Measurements from ENCODE around the gene SPAG17. TPM values are rescaled to one million over a fixed set of nuclear protein-coding genes. Genes with fewer than 3 reads are reported as not detected.

SPAG17 gene
- total RNA-seq, 1 experiment from 2014 or later: not detected

DNA sequence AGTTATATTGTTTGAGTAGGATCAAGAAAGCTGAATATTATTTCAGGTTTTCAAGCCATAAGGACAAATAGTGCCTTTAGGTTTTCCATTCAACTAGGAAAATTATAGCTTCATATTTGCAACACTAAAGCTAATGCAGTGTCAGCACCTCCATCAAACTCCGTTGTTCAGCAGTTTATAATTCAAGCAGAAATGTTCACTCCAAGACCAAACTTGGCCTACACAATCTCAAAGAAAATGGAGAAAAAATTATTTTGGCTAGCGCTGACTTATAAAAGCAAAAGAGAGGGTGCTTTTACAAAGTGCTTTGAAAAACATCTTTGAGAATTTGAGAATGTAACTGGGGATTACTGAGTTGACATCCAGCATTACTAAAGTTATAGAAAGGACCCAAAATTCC, 1.4 kb downstream of the SPAG17 start:
- ChIA-PET POLR2A (no interaction called here), CTCF (no interaction called here), RAD21 (ENCODE audit: low non-redundant PET in 1 of 2, low total read pairs in 2 of 2, uncharacterized antibody in 2 of 2, unreplicated experiment in 2 of 2) (no interaction called here)
- H3K4me1 ChIP-seq (ENCODE audit: control insufficient read depth in 1 of 2, insufficient read depth in 2 of 2, low read length in 2 of 2): no peaks in the 10 kb centered on the region
- TF ChIP-seq JUND (IDR thresholded peaks at IDR 0.05) (no peak), SIN3A (IDR thresholded peaks at IDR 0.05; ENCODE audit: low read depth) (no peak), CEBPB (IDR thresholded peaks at IDR 0.05; ENCODE audit: low read depth) (no peak), YY1 (IDR thresholded peaks at IDR 0.05; ENCODE audit: extremely low read depth, insufficient replicate concordance, low read depth, low read length) (no peak), SRF (IDR thresholded peaks at IDR 0.05; ENCODE audit: low read depth) (no peak), EGR1 (IDR thresholded peaks at IDR 0.05; ENCODE audit: low read depth) (no peak), FOSL1 (IDR thresholded peaks at IDR 0.05; ENCODE audit: low read depth) (no peak), EZH2phosphoT487 (IDR thresholded peaks at IDR 0.05; ENCODE audit: borderline replicate concordance) (no peak), TCF7L2 (IDR thresholded peaks at IDR 0.05; ENCODE audit: borderline replicate concordance, extremely low read depth, insufficient read depth, insufficient read length) (no peak), CBX3 (IDR thresholded peaks at IDR 0.05; ENCODE audit: low read depth) (no peak), POLR2A (IDR thresholded peaks at IDR 0.05; ENCODE audit: borderline replicate concordance, extremely low read depth, insufficient read depth, insufficient read length) (no peak), ZNF274 (IDR thresholded peaks at IDR 0.05; ENCODE audit: low read depth, low read length) (no peak), SP1 (IDR thresholded peaks at IDR 0.05; ENCODE audit: low read depth) (no peak), ZFX (IDR thresholded peaks at IDR 0.05) (no peak)
- TF ChIP-seq, protein P1, sequence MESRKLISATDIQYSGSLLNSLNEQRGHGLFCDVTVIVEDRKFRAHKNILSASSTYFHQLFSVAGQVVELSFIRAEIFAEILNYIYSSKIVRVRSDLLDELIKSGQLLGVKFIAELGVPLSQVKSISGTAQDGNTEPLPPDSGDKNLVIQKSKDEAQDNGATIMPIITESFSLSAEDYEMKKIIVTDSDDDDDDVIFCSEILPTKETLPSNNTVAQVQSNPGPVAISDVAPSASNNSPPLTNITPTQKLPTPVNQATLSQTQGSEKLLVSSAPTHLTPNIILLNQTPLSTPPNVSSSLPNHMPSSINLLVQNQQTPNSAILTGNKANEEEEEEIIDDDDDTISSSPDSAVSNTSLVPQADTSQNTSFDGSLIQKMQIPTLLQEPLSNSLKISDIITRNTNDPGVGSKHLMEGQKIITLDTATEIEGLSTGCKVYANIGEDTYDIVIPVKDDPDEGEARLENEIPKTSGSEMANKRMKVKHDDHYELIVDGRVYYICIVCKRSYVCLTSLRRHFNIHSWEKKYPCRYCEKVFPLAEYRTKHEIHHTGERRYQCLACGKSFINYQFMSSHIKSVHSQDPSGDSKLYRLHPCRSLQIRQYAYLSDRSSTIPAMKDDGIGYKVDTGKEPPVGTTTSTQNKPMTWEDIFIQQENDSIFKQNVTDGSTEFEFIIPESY (IDR thresholded peaks at IDR 0.05; ENCODE audit: extremely low read depth, insufficient replicate concordance, low read length): no peak
- TF ChIP-seq, protein P2, sequence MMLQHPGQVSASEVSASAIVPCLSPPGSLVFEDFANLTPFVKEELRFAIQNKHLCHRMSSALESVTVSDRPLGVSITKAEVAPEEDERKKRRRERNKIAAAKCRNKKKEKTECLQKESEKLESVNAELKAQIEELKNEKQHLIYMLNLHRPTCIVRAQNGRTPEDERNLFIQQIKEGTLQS (IDR thresholded peaks at IDR 0.05): no peak
- no TSS peak for BruUV-seq (replicated peaks)
- no peaks in the 10 kb centered on the region for H3K27me3 ChIP-seq (ENCODE audit: insufficient read depth, low read length)
- no peaks in the 10 kb centered on the region for H3K36me3 ChIP-seq (ENCODE audit: control insufficient read depth in 1 of 2, insufficient read depth in 2 of 2, low read length in 2 of 2)
- no peak overlapping the region for H3K27ac ChIP-seq (ENCODE audit: low read depth, low read length)
- no peaks in the 10 kb centered on the region for H3K79me2 ChIP-seq (ENCODE audit: insufficient read depth, low read length)
- H3K9me2 ChIP-seq (ENCODE audit: insufficient read depth): no peaks in the 10 kb centered on the region
- DNase-seq (ENCODE audit: low read depth, low spot score): no peak
- intact Hi-C loops (cut with micrococcal nuclease): no loop called here
- no peaks in the 10 kb centered on the region for H4K20me1 ChIP-seq (ENCODE audit: insufficient read depth)
- H3K4me3 ChIP-seq (replicated peaks in 1 of 2; ENCODE audit: low read depth in 1 of 2, low read length in 2 of 2): no peak overlapping the region
- no peak overlapping the region for H2AFZ ChIP-seq (ENCODE audit: low read depth, low read length, poor library complexity, severe bottlenecking)
- ATAC-seq: no peak
- H3K9ac ChIP-seq (ENCODE audit: low read length): no peak overlapping the region
- no peak overlapping the region for H3K4me2 ChIP-seq (ENCODE audit: low read length)
- H3K9me3 ChIP-seq (ENCODE audit: control insufficient read depth in 1 of 2, insufficient read depth in 1 of 2, low read depth in 1 of 2, low read length in 2 of 2): no peaks in the 10 kb centered on the region

All from HCT116 (cell line).